ENCODE data around the gene APEH.

DNA sequence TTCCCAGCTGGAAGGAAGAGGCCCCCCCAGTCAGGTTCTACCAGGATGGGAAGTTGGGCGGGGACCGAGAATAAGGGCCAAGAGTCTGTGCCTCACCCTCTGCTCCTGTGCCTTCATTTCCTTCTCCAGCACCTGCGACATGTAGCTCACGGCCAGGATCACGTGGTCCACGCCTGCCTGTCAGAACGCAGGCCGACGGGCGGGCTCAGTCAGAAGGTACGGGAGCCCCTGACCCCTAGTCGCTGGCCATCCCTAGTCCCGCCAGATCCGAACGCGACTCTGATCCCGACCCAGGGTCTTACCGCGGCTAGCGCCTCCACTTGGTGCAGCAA lies 49.1 kb downstream of the APEH start:
- TF ChIP-seq, protein P1, sequence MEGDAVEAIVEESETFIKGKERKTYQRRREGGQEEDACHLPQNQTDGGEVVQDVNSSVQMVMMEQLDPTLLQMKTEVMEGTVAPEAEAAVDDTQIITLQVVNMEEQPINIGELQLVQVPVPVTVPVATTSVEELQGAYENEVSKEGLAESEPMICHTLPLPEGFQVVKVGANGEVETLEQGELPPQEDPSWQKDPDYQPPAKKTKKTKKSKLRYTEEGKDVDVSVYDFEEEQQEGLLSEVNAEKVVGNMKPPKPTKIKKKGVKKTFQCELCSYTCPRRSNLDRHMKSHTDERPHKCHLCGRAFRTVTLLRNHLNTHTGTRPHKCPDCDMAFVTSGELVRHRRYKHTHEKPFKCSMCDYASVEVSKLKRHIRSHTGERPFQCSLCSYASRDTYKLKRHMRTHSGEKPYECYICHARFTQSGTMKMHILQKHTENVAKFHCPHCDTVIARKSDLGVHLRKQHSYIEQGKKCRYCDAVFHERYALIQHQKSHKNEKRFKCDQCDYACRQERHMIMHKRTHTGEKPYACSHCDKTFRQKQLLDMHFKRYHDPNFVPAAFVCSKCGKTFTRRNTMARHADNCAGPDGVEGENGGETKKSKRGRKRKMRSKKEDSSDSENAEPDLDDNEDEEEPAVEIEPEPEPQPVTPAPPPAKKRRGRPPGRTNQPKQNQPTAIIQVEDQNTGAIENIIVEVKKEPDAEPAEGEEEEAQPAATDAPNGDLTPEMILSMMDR (IDR thresholded peaks at IDR 0.05; ENCODE audit: low read depth, low read length) = no peak
- TF ChIP-seq EZH2phosphoT487 (IDR thresholded peaks at IDR 0.05; ENCODE audit: low read depth) = no peak
